Endothelial cell (in vitro differentiated cells): ENCODE results near the gene C5orf63. TPM values are rescaled to one million over a fixed set of nuclear protein-coding genes. Genes with fewer than 3 reads are reported as not detected.
"Not testable (repeated sequence)": the region's sequence is repeated elsewhere in the genome, so short reads cannot be mapped to it uniquely, and the experiment has no call there.

Source experiments
- DNase-seq: peaks from one replicate; pipeline ENCODE4 v3.0.0; 2021; ENCODE audit warnings: low spot score
- H3K27ac Mint-ChIP-seq: one replicate; pipeline ENCODE4 v1.8.0; 2021; ENCODE audit warnings: mixed read lengths, inconsistent platforms; ENCODE audit not compliant: unreplicated experiment
- H3K27me3 Mint-ChIP-seq: one replicate; pipeline ENCODE4 v1.8.0; 2021; ENCODE audit warnings: mild to moderate bottlenecking, moderate library complexity, mixed read lengths, inconsistent platforms; ENCODE audit not compliant: unreplicated experiment
- H3K36me3 Mint-ChIP-seq: one replicate; pipeline ENCODE4 v1.8.0; 2021; ENCODE audit warnings: mild to moderate bottlenecking, low read depth, mixed read lengths, inconsistent platforms; ENCODE audit not compliant: unreplicated experiment
- H3K4me1 Mint-ChIP-seq: one replicate; pipeline ENCODE4 v1.8.0; 2021; ENCODE audit warnings: mild to moderate bottlenecking, mixed read lengths, inconsistent platforms; ENCODE audit not compliant: unreplicated experiment
- H3K4me3 Mint-ChIP-seq: one replicate; pipeline ENCODE4 v1.8.0; 2021; ENCODE audit warnings: mild to moderate bottlenecking, mixed read lengths, inconsistent platforms; ENCODE audit not compliant: unreplicated experiment
- H3K9me3 Mint-ChIP-seq: one replicate; pipeline ENCODE4 v1.8.0; 2021; ENCODE audit warnings: mixed read lengths, inconsistent platforms; ENCODE audit not compliant: unreplicated experiment
- CTCF ChIP-seq: fragments of 200-600 bp; sonication (generic); IDR thresholded peaks from one replicate; pipeline ENCODE4 v1.5.0; 2021; ENCODE audit warnings: antibody characterized with exemption; ENCODE audit not compliant: unreplicated experiment
- long read RNA-seq: library from polyadenylated mRNA; unstranded; transcript quantifications from one replicate; pipeline ENCODE4 v2.0.0, GENCODE V29; 2020; ENCODE audit not compliant: unreplicated experiment
- total RNA-seq: library from RNA; stranded (reverse); fragmentation: NEBNext Ultra II Directional; extraction: Animal tissue kit (Norgen Biotek cat#: 25700); gene quantifications from one replicate; pipeline ENCODE4 v1.2.1, GENCODE V29; 2021; ENCODE audit not compliant: unreplicated experiment

C5orf63 gene
- total RNA-seq = 2.0 TPM
- long read RNA-seq, partial matches to known transcripts = 1 of 1 reads
- long read RNA-seq, other reads (novel, unspliced or antisense) = 0 of 1 reads

- peak; percentile 34 for DNase-seq
- H3K27ac Mint-ChIP-seq = peak within 1 kb of the TSS; percentile 80
- H3K4me3 Mint-ChIP-seq = peak within 1 kb of the TSS; percentile 85
- no peaks in the 10 kb centered on the region for H3K9me3 Mint-ChIP-seq
- TF ChIP-seq CTCF = no peak
- peaks cover 66% of the 10 kb centered on the region for H3K4me1 Mint-ChIP-seq
- no peaks in the 10 kb centered on the region for H3K27me3 Mint-ChIP-seq
- no peaks in the 10 kb centered on the region for H3K36me3 Mint-ChIP-seq
Measured at GRCh38 chr5:127072861-127073846, at the start of gene C5orf63. Gene C5orf63, minus strand, starts transcription at chr5:127073502. Its CDS starts 14,507 bp downstream, at chr5:127058995.

- H3K4me3 Mint-ChIP-seq = no peak overlapping the region
- H3K27ac Mint-ChIP-seq = no peak overlapping the region
- peaks cover 14% of the 10 kb centered on the region for H3K9me3 Mint-ChIP-seq
Measured at GRCh38 chr5:127112347-127112864, 39.1 kb upstream of the C5orf63 start.

GRCh38 chr5:127111112-127111511 is 37.8 kb upstream of the C5orf63 start:
- peaks cover 11% of the 10 kb centered on the region for H3K36me3 Mint-ChIP-seq
- TF ChIP-seq CTCF = no peak
- H3K4me1 Mint-ChIP-seq = no peaks in the 10 kb centered on the region
- DNase-seq = no peak
- no peak overlapping the region for H3K27ac Mint-ChIP-seq
- no peaks in the 10 kb centered on the region for H3K27me3 Mint-ChIP-seq
- peaks cover 14% of the 10 kb centered on the region for H3K9me3 Mint-ChIP-seq
- H3K4me3 Mint-ChIP-seq = no peak overlapping the region

More at GRCh38 chr5:127112347-127112864, 39.1 kb upstream of the C5orf63 start:
- Mint-ChIP-seq H3K36me3 (peaks cover 11% of the 10 kb centered on the region), H3K4me1 (no peaks in the 10 kb centered on the region), H3K27me3 (no peaks in the 10 kb centered on the region)
- no peak for TF ChIP-seq CTCF
- DNase-seq = no peak

DNA sequence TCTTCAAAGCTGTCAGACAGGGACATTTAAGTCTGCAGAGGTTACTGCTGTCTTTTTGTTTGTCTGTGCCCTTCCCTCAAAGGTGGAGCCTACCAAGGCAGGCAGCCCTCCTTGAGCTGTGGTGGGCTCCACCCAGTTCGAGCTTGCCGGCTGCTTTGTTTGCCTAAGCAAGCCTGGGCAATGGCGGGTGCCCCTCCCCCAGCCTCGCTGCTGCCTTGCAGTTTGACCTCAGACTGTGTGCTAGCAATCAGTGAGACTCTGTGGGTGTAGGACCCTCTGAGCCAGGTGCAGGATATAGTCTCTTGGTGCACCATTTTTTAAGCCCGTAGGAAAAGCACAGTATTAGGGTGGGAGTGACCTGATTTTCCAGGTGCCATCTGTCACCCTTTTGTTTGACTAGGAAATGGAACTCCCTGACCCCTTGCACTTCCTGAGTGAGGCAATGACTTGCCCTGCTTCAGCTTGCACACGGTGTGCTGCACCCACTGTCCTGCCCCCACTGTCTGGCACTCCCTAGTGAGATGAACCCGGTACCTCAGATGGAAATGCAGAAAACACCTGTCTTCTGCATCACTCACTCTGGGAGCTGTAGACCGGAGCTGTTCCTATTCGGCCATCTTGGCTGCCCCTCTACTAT is 35.4 kb upstream of the C5orf63 start:
- Mint-ChIP-seq H3K9me3 (peaks cover 14% of the 10 kb centered on the region), H3K36me3 (peaks cover 11% of the 10 kb centered on the region)
- H3K27ac Mint-ChIP-seq, DNase-seq, H3K4me1 Mint-ChIP-seq, H3K4me3 Mint-ChIP-seq, H3K27me3 Mint-ChIP-seq: not testable (repeated sequence)

DNA sequence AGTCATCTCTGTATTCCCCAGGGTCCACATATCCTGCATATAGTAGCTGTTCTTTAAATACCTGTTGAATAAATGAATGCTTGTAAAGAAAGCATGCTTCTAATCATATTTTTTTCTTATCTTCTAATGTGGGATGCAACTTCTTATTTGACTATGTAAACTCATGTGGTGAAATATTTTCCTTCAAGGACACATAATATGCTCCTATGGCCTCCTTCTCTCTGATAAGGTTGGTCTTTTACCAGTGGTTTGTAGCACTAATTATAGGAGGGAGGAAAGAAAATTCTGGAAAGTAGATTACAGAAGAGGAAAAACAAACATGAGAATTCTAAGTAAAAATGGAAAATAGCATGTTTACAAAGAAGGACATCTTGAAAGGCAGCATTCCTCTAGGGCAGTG is 28.6 kb upstream of the C5orf63 start:
- H3K4me3 Mint-ChIP-seq = no peak overlapping the region
- no peak for DNase-seq
- H3K36me3 Mint-ChIP-seq = no peaks in the 10 kb centered on the region
- H3K9me3 Mint-ChIP-seq = no peaks in the 10 kb centered on the region
- H3K4me1 Mint-ChIP-seq = no peaks in the 10 kb centered on the region
- no peak for TF ChIP-seq CTCF
- no peak overlapping the region for H3K27ac Mint-ChIP-seq
- peaks cover 2% of the 10 kb centered on the region for H3K27me3 Mint-ChIP-seq
